ENCODE results near the gene KDM4C.
"Not testable (repeated sequence)": the region's sequence is repeated elsewhere in the genome, so short reads cannot be mapped to it uniquely, and the experiment has no call there.

KDM4C gene

DNA sequence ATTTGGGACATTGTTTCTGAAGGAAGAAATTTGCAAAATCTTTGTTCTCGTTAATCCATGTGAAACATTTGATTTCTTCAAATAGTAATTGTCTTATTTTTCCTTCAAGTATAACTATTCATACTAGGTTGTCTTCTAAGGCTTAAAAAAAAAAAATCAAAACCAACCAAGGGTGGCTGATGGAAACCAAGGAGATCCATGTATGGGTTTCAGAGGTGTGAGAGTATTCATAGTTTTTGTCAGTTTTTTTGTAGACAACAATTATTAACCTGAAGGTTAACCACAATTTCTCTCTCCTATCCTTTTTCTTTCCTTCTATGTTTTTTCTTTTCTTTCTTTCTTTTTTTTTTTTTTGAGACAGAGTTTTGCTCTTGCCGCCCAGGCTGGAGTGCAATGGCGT lies 35.4 kb downstream of the KDM4C start:
- H3K4me3 ChIP-seq (ENCODE audit: control insufficient read depth, low read depth, low read length), result no peak overlapping the region
- TF ChIP-seq, protein P1, sequence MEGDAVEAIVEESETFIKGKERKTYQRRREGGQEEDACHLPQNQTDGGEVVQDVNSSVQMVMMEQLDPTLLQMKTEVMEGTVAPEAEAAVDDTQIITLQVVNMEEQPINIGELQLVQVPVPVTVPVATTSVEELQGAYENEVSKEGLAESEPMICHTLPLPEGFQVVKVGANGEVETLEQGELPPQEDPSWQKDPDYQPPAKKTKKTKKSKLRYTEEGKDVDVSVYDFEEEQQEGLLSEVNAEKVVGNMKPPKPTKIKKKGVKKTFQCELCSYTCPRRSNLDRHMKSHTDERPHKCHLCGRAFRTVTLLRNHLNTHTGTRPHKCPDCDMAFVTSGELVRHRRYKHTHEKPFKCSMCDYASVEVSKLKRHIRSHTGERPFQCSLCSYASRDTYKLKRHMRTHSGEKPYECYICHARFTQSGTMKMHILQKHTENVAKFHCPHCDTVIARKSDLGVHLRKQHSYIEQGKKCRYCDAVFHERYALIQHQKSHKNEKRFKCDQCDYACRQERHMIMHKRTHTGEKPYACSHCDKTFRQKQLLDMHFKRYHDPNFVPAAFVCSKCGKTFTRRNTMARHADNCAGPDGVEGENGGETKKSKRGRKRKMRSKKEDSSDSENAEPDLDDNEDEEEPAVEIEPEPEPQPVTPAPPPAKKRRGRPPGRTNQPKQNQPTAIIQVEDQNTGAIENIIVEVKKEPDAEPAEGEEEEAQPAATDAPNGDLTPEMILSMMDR (conservative IDR thresholded peaks at IDR 0.05; ENCODE audit: control insufficient read depth, insufficient read depth, low read depth, low read length), result no peak
- no peak for DNase-seq (ENCODE audit: low read depth)

DNA sequence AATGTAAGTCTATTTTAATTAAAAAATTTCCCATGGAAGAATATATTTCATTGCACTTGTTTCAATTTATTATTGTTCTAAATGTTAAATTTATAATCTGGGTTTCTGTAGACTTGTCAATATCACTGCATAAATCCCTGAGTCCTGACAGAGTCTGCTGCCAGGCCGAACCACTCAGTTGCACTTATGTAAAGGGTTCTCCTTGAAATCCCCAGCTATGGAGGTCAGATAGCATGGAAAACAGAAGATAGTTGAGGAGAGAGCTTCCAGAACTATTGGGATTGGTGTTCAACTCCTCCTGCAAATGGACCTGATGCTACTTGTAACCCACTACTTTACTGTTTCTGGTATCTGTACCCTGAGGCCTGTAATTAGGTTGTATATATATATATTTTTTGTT lies 37.2 kb downstream of the KDM4C start:
- TF ChIP-seq, protein P1 (conservative IDR thresholded peaks at IDR 0.05; ENCODE audit: control insufficient read depth, insufficient read depth, low read depth, low read length), result no peak
- H3K4me3 ChIP-seq (ENCODE audit: control insufficient read depth, low read depth, low read length), result no peak overlapping the region
- no peak for DNase-seq (ENCODE audit: low read depth)

DNA sequence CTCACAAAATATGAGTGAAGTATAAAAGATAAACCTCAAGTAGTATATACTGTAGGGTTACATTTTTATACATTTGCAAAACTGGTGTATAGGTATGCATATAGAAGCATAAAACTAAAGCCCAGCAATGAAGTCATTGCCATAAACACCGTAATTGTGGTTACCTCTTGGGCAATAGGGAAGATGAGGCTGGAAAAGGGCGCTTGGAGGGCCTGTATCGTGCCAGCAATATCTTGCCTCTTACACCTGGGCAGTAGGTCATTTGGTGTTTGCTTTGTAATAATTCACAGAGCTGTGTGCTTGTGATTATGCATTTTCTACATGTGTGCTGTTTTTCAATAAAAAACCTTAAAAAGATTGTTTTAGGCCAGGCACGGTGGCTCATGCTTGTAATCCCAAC lies 45.2 kb downstream of the KDM4C start:
- no peak for DNase-seq (ENCODE audit: low read depth)
- H3K4me3 ChIP-seq (ENCODE audit: control insufficient read depth, low read depth, low read length), result no peak overlapping the region
- TF ChIP-seq, protein P1 (conservative IDR thresholded peaks at IDR 0.05; ENCODE audit: control insufficient read depth, insufficient read depth, low read depth, low read length), result no peak

DNA sequence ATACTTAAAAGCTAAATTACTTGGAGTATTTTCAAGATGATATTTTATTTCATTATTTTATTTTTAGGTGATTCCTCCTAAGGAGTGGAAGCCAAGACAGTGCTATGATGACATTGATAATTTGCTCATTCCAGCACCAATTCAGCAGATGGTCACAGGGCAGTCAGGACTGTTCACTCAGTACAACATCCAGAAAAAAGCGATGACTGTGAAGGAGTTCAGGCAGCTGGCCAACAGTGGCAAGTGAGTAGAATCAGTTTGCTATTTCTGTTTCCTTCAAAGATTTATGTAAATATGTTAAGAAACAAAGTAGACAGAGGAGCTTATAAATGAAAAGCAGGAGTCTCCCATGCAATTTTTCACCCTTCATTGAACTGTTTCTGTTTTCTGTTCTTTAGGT lies 47.8 kb downstream of the KDM4C start:
- TF ChIP-seq, protein P1 (conservative IDR thresholded peaks at IDR 0.05; ENCODE audit: control insufficient read depth, insufficient read depth, low read depth, low read length), result no peak
- DNase-seq (ENCODE audit: low read depth), result peak; percentile 74
- H3K4me3 ChIP-seq (ENCODE audit: control insufficient read depth, low read depth, low read length), result no peak overlapping the region

DNA sequence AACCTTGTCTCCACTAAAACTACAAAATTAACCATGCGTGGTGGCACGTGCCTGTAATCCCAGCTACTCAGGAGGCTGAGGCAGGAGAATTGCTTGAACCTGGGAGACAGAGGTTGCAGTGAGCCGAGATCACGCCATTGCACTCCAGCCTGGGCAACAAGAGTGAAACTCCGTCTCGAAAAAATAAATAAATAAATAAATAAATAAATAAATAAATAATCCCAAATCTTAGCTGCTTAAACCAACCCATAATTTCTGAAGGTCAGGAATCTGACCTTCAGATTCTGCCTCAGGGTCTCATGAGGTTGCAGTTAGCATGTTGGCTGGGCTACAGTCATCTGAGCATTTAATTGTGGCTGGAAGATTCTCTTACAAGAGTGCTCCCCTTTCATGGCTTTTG lies 48.5 kb downstream of the KDM4C start:
- not testable (repeated sequence) for DNase-seq (ENCODE audit: low read depth); H3K4me3 ChIP-seq (ENCODE audit: control insufficient read depth, low read depth, low read length)

DNA sequence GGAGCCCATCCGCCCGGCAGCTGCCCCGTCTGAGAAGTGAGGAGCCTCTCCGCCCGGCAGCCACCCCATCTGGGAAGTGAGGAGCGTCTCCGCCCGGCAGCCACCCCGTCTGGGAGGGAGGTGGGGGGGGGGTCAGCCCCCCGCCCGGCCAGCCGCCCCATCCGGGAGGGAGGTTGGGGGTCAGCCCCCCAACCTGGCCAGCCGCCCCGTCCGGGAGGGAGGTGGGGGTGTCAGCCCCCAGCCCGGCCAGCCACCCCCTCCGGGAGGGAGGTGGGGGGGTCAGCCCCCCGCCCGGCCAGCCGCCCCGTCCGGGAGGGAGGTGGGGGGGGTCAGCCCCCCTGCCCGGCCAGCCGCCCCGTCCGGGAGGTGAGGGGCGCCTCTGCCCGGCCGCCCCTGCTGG lies 49.9 kb downstream of the KDM4C start:
- H3K4me3 ChIP-seq (ENCODE audit: control insufficient read depth, low read depth, low read length); DNase-seq (ENCODE audit: low read depth): not testable (repeated sequence)

DNA sequence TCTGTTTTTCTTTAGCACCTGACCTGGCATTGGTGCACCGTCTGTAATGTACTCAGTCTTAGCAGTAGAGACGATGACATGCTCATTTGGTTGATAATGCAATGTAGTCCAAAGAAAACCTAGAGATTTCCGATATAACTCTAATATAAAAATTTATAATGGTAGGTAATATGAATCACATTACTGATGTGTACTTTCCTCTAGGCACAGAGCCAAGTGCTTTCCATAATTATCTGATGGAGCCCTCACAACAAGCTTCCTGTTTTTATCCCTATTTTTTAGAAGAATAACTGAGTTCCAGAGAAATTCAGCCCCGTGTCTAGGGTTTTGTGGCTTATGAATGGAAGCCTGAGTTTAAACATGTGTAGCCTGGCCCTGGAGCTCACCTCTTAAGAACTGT lies 53.7 kb downstream of the KDM4C start:
- no peak overlapping the region for H3K4me3 ChIP-seq (ENCODE audit: control insufficient read depth, low read depth, low read length)
- TF ChIP-seq, protein P1 (conservative IDR thresholded peaks at IDR 0.05; ENCODE audit: control insufficient read depth, insufficient read depth, low read depth, low read length), result no peak
- no peak for DNase-seq (ENCODE audit: low read depth)

DNA sequence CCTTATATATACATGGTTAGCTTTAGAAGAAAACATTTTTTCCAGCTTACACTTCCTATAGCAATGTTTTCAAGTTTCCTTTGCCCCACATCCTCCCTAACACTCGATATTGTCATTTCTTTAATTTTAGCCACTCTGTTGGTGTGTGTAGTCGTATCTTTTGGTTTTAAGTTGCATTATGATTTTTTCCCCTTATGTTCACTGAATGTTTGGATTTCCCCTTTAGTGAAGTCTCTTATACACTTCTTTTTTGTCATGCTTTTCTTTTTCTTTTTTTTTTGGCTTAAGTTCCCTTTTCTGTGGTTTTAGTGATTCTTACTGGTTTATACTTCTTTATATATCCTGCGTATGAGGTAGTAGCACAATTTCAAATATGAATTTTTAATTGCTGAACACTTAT lies 58.8 kb downstream of the KDM4C start:
- TF ChIP-seq, protein P1 (conservative IDR thresholded peaks at IDR 0.05; ENCODE audit: control insufficient read depth, insufficient read depth, low read depth, low read length), result no peak
- no peak for DNase-seq (ENCODE audit: low read depth)
- H3K4me3 ChIP-seq (ENCODE audit: control insufficient read depth, low read depth, low read length), result no peak overlapping the region

Measured in fibroblast of mammary gland (primary cell).